GM18517 (cell line): ENCODE results near the gene SSTR3.

Source experiments
- ATAC-seq: cut with Tn5 transposase; IDR thresholded peaks from one replicate; pipeline ENCODE4 v1.9.1; 2021; ENCODE audit warnings: mild to moderate bottlenecking, moderate library complexity; ENCODE audit not compliant: unreplicated experiment

The SSTR3 gene

DNA sequence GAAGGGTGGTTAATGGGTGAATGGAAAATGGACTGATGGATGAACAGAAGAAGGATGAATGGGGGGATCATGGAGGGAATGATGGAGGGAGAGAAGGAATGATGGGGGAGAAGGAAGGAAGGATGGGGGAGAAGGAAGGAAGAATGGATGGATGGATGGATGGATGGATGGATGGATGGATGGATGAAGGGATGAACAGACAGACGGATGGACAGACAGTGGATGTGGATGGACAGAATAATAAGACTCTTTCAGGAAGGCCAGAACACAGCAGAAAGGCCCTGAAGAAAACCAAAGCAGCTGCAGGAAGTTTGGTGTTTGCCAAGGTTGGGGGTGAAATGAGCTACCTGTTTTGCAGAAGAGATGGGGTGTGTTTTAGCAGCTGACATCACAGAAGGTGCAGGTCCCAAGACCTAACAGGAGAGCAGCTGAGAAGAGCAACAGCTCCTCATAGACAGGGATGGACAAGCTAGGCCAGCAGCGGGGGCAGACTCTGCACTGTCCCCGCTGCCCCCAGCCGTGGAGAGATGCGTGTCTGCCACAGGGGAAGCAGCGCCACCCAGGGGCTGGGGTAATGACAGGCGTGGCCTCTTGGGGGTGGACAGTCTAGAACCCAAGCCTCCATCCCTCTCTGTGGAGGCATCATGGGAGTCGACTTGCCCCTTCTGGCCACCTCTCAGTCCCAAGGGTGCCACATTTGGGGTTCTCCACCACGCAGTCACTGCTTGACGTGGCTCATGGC lies 42.2 kb downstream of the SSTR3 start:
- ATAC-seq, result no peak

DNA sequence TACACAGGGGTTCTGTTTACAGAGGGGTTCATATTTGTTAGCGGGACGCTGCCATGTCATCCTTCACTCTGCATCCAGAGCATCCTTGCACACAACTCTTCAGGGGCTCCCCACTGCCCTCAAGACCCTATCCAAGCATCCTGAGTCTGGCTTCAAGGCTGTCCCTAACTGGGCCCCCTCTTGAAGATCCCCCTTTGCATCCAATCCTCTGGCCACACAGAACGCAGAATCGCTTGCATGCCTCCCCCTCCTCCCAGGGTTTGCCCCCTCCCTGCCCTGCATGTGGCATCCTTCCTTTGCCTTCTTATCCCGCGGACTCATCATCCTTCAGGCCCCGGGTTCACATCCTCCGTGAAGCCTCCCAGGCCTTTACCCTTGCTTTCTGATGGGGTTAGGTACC lies 42.9 kb downstream of the SSTR3 start:
- no peak for ATAC-seq

DNA sequence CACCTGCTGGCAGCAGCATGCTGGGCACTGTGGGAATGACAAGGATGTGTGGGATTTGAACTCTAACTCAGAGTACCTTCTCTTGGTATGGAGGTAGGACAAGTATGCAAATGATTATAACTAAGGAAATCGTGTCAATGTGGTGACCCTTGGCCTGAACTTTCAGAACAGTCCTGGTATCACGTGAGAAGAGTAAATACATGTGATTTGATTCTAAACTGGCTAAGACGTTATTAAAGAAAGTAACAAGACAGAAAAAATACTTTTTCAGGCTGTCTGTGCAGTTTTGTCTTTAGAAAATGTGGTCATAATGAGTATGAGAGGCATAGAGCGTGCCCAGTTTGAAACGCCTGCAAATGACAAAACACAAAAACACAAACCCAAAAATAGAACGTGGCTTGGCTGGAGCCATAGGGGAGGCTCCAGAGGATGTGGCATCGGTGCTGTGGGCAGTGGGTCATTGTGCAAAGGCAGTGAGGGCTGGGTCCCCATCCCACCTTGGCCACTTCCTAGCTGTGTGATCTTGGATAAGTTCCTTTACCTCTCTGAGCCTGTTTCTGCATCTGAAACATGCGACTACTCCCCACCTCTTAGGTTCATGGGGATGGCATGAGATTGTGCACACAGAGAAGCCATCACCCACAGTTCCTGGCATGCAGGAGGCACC lies 44.2 kb downstream of the SSTR3 start:
- no peak for ATAC-seq

DNA sequence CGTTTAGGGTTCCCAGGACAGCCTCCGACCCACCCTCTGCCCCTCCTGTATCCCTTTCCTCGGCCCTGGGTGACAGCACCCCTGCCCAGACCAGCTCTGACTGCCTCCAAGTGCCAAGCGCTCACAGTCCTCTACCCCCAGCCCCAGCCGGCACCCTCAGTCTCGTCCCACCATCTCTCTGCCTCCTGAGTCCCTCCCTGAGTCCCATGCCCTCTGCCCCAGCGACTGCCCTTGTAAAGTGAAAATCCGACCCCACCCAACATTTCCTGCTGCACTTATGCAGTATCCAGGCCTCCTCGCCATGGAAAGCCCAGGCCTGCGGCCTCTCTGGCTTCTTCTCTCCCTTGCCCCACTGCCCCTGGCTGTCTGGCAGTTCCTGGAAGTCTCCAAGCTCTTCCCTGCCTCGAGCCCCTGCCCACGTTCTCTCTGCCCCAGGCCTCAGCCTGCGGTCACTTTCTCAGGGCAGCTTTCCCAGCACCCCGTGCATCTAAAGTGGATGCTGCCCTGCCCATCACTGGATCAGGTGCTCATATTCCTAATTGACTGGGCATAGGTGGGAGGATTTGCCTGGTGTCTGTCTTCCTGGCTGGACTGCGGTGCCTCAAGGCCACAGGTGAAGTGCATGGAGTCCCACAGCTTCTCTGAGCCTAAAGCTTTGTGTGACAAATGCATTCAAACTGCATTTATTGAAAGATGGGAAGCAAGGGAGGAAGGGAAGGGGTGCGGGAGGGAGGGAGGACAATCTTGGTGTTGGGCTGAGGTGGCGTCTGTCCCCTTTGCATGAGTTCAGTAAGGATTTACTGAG lies 44.9 kb downstream of the SSTR3 start:
- no peak for ATAC-seq

DNA sequence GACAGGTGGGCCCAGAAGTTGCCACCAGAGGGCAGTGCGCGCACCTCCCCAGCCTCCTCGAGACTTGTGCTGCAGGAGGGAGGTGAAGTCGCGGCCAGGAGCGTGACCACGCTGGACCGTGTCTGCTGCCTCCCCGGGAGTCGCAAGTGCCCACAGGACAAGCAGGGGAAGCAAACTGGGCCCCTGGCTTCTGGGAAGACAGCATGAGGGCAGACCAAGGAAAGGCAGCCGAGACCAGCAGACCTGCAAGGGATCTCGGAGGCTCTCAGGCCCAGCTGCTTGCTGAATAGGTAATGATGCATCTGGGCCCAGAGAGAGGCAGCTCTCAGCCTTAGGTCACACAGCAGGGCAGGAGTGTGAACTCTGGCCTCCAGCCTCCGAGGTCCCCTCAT lies 45.6 kb downstream of the SSTR3 start:
- no peak for ATAC-seq

DNA sequence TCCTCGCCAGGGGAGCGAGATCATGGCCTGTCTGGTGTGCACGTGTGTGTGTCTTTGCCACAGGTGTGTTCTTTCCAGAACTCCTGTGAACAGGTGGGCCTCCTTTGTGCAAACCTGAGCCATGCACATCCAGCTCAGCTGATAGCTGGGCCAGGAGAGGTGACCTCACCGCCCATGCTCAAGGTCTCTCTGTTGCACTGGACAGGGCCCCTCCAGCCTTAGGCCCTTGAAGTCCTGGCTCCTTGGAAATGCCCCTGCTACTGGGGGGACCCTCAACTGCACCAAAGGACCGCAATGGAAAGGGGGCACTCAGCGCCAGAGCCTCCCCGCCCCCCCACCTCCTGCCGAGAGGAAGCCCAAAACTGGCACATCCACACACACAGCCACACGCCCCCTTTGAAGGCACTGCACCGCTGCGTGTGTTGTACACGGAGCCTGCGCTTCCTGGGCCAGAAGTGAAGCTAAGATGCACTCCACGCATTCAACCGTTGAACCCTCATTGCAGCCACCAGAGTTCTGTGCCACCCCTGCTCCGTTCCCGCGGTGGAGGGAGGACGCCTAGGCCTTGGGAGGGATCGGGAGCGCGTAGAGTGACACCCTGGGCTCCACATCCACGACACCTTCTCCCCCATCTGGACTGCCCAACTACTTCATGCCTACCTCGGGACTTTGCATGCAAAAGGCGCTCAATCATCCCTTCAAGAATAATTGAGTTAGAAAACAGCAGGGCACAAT lies 46.2 kb downstream of the SSTR3 start:
- ATAC-seq, result no peak

DNA sequence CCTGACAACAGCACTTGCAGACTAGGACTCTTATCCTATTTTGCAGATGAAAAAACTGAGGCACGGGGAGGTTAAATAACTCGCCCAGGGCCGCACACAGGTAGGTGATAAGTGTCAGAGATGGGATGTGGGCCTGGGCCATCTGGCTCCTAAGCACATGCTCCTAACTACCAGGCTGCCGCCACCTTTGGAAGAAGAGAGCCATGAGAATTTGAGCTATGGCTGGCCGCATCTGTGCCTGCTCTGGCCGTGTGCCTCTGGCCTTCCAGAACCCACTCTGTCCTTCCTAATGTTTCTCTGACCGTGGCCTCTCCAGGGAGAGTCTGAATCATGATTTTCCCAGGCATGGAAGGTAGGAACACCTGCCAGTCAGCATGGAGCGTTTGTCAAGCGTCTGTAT lies 47.2 kb downstream of the SSTR3 start:
- ATAC-seq, result no peak

DNA sequence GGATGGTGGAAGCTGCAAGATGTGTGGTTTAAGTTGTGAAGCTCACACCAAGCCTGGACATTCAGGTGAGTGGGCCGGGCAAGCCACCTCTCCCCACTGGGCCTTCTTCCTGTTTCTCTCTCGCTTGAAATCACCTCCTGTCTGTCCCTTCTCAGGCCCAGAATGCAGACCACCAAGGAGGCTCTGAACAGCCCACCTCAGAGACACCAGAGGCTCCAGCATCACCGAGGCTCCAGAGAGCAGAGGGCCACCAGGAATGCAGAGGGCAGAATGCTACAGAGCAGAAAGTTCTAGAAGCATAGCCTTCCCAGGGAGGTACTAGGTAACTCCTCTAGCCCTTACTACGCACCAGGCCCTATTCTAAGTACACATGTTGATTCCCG lies 47.8 kb downstream of the SSTR3 start:
- ATAC-seq, result no peak

DNA sequence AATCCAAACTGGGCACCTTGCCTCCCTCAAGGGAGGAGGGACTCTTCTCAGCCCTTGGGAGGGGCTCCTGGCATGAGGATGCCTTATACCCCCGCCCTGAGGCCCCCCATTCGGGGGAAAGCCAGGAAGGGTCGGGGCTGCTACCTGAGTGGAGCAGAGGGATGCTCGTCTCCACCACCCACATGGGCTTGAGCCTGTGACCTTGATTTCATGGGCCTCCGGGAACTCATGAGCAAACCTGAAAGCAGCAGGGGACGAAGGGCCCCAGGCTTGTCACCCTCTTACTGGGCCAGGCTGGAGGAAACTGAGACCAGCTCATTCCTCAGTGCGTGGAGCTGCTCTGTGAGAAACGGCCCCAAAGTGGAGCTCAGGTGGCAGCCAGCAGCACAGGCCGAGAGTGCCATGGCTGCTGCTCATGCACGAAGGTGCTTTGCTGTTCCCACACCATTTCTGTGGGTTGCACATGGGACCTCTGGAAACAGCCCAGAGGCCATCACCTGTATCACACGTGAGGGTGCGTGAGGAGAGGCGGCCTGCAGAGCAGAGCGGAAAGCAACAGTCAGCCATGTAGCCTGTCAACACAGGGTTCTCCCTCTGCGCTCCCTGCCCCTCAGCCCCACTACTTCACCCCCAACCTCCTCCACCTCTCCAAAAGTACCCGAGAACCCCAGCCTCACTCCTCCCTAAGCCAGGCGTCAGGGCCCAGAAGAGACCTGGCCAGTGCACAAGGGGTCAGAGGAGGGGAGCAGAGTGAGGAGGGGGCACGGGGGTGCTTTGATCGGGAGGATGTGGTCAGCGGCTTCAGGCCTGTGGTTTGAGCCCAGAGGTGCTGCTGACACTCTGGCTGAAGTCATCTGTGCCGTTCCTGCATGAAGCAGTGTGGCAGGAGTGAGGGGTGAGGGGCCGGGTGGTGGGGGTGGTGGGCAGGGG lies 48.4 kb downstream of the SSTR3 start:
- peak; percentile 34 for ATAC-seq

DNA sequence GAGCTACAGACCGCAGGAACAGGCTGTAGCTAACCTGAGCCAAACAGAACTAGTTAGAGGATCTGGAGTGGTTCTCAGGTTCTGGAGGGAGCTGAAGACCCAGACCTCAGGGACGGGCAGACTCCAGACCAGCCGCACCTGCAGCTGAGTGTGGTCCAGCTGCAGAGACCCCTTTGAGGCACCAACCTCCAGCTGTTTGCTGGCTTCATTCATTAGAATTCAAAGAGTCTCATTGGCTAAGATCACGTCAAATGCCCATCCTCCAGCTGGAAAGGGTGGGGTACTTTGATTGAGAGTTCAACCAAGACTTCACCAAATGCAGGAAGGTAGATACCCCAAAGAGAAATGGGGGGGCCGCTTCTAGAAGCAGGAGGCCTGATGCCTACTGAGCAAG lies 49.2 kb downstream of the SSTR3 start:
- no peak for ATAC-seq

DNA sequence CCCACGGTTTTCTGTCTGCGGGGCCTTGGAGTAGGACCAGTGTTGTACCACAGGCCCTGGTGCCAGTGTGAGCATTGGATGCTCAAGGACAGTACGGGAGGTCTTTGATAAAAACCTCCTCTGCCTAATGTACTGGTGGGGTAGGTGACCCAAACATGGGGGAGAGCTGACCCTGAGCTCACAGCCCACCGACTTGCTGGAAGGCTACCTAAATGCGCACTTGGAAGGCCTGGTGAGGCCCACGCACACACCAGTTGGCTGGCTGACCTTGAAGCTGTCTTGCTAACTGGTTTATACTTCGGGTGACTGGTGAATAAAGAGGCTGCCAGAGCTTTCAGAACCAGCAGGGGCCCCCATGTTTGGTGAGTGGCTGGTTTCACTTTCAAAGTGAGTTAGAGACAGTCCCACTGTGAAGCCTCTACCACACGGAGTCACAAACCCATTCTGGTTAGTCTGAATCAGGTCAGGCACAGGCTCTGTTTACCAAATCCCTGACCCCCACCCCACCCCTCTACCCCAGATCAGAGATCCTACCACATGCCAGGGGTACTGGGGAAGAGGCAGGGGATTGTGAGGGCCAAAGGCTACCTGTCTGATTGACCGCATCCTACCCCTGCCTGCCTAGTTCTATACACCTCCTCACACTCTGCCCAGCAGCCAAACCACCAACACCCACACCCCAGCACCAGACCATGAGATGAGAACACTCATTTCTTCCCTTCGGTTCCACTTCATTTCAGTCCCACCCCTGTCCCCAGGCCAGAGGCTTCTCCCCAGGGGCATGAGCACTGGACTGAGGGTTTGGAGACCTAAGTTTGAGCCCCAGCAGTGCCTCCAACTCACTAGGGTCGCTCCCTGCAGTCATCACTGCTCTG lies 49.8 kb downstream of the SSTR3 start:
- peak; percentile 52 for ATAC-seq

DNA sequence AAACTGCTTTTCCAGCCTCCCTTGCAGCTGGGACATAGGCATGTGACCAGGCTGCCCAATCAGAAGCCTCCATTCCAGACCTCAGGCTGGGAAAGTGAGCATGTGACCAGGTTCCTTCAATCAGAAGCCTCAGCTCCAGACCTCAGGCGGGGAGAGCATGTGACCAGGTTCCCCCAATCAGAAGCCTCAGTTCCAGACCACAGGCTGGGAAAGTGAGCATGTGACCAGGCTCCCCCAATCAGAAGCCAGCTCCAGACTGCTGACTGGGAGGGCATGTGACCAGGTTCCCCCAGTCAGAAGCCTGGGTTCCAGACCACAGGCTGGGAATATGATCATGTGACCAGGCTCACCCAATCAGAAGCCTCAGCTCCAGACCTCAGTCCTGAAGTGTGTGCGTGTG lies 50.8 kb downstream of the SSTR3 start:
- ATAC-seq, result no peak

DNA sequence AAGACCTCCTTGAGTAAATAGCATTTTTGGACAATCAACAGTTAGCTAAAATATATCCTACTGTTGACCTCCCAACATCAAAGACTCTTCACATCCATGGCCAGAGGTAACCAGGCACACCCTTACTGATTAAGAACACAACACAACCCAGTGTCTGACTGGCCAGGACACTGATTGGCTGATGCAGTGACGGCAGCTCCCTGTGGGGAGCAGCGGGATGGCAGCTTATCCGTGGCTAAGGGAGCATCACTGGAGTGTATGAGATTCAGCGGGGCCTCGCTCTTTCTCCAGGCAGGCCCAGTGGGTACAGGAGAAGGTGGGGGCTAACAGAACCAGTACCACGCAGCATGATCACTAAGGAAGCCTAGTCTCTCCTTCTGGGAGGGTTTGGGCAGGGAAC lies 52.2 kb downstream of the SSTR3 start:
- no peak for ATAC-seq

DNA sequence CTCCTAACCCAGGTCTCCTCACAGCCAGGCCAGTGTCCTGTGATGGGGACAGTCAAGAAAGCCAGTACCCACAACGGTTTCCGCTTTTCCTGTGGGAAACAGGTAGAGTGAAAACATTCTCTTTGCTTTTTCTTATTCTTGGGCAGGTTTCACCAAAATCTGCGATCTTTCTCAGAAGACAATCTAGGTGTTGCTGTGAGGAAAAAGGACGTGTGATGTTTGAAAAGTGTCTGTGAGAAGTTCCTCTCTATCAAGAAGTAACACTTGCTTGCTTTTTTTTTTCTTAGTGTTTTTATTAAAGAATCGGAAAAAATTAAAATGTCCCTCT lies 53.4 kb downstream of the SSTR3 start:
- no peak for ATAC-seq

DNA sequence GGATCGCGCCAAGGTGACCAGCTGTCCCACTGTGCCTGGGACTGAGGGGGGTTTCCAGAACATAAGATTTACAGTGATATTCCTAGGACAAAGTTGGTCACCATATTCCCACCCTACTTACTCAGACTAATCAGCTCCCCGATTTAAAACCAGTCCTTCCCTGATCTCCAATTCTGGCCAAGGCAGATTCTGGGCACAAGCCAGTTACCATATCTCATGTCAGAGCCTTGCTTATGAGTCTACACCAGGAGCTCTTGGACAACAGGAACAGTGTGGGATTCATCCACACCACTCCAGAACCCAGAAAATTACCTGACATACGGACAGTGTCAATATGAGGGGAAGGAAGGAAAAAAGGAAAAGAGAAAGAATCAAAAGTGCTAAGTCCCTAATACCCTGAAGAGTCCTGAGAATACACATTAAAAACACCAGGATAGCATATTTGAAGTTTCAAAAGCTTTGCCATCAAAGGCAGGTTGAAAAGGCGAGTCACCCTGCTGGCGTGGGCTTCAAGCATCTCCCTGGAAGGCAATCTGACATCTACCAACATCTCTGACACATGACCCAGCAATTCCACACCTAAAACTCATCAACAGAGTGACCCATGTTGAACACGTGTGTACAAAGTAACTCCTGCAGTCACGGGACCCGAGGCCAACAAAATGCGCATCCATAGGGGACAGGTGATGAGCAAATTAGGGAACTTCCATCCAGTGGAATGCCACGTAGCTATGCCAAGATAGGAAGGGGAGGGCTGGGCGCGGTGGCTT lies 54.6 kb downstream of the SSTR3 start:
- ATAC-seq, result no peak

DNA sequence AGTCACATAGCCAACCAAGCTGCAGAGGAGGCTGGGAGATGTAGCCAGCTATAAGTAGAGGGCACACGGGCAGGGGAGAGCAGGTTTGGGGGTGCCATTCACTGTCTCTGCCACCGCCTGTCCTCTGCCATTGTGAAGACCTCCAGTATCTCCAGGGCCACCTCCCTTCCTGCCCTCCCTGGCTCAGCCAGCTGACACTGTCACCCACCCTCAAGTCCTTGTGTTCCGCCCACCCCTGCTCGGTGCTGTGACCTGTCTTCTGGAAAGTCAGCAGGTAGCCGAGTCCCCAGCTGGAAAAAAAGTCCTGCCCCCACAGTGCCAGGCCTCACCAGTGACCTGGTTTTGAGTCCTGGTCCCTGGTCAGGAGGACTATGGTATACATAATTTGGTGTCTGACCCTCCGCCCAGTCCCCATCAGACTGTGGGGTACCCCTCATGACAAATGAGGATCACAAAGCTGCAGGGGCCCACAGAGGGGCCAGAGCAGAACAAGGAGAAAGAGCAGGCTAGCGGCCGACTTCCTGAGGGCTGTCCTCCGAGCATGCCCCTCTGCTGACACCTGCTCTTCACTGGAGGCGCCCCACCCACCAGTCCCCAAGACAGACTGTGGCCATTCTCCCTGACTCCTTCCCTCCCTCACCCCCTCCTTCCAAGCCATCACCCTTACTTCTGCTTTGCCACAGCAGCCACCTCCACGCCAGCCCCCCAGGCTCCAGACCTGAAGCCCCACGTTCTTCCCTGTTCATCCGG lies 55.4 kb downstream of the SSTR3 start:
- no peak for ATAC-seq

DNA sequence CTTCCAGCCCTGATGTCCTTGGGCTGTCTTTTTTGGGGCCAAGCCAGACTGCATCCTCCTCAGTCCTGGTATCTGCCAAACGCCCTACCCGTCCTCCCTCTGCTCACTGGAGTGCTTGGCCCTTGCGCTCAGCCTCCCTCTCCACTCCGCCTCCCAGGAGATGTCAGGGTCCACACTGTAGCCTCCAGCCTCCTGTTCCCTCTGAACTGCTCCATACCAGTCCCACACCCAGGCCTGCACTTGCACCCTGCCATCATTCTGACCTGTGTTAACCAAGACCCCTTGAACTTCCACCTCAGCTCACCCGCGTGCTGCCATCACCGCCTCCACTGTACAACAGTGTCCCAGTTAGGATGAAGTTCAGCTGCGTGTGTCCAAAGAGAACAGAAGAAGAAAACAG lies 56.3 kb downstream of the SSTR3 start:
- ATAC-seq, result no peak
